Measurements from ENCODE around the gene GFPT2.

DNA sequence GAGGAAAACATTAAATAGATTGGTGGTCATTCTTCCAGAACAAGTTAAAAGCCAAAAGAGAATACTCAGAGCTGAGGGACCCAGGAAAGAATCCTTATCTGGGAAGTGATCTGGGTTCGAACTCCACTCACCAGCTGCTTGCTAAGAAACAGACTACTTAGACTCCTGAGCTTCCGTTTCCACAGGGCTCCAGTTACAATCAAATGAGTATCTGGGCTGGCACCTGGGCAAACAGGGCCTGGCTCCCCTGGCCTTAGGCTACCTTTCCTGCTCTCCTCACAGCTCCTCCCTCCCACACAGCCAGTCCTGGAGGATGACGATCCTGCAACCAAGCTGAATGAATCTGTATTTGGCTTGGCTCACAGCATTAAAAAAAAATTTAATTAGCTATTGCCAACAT lies 63.7 kb downstream of the GFPT2 start:
- TF ChIP-seq ZSCAN16 (tag by site-specific recombination; IDR thresholded peaks at IDR 0.05): no peak
- TF ChIP-seq CTCF (tag by site-specific recombination; IDR thresholded peaks at IDR 0.05): no peak
- no peak for TF ChIP-seq ZNF785 (tag by site-specific recombination; IDR thresholded peaks at IDR 0.05)
- no peak for TF ChIP-seq GLIS1 (tag by site-specific recombination; IDR thresholded peaks at IDR 0.05)

Data from HEK293 (cell line).